Vagina (tissue), 2 donors: ENCODE results near the gene CCDC167. TPM values are rescaled to one million over a fixed set of nuclear protein-coding genes. Genes with fewer than 3 reads are reported as not detected.

Experiments
- DNase-seq, 2 donors: peaks; one replicate each; pipeline ENCODE4 v3.0.0-alpha.2; 2017; ENCODE audit errors: extremely low spot score in 2 of 2
- H3K27ac ChIP-seq: fragments of 200-600 bp; sonication (generic); one replicate; pipeline ENCODE4 v1.5.1; 2019
- H3K27me3 ChIP-seq: fragments of 200-600 bp; sonication (generic); one replicate; pipeline ENCODE4 v1.5.1; 2019
- H3K36me3 ChIP-seq, 2 donors: fragments of 200-600 bp; sonication (generic); one replicate each; pipeline ENCODE4 v1.5.1; 2017 to 2019
- H3K4me1 ChIP-seq: fragments of 200-600 bp; sonication (generic); one replicate; pipeline ENCODE4 v1.5.1; 2019
- H3K4me3 ChIP-seq, 2 donors: fragments of 200-600 bp; sonication (generic); 1 replicate in 1 of 2; 2 replicates in 1 of 2; pipeline ENCODE4 v1.5.1; 2016 to 2019
- H3K9me3 ChIP-seq: fragments of 200-600 bp; sonication (generic); one replicate; pipeline ENCODE4 v1.5.1; 2019
- CTCF ChIP-seq, 3 experiments: fragments of 450-650 bp in 2 of 3; fragments of 200-600 bp in 1 of 3; sonication (generic) in 1 of 3; IDR thresholded peaks; one replicate each; pipeline ENCODE4 v1.5.1; 2017 to 2019; ENCODE audit warnings: antibody characterized with exemption in 3 of 3, mild to moderate bottlenecking in 2 of 3, moderate library complexity in 2 of 3
- POLR2A ChIP-seq, 2 donors: fragments of 450-650 bp; IDR thresholded peaks; one replicate each; pipeline ENCODE4 v1.6.1; 2017; ENCODE audit warnings: antibody characterized with exemption in 2 of 2, mild to moderate bottlenecking in 2 of 2, moderate library complexity in 2 of 2
- POLR2AphosphoS5 ChIP-seq, 2 donors: sonication (generic); formaldehyde crosslinking; IDR thresholded peaks; one replicate each; pipeline ENCODE4 v1.9.0; 2017; ENCODE audit warnings: antibody characterized with exemption in 2 of 2, mild to moderate bottlenecking in 2 of 2, low read depth in 1 of 2; ENCODE audit not compliant: insufficient read depth in 1 of 2
- intact Hi-C: fragments of 100-400 bp; cut with DNase I; formaldehyde crosslinking; loops from one replicate; pipeline ENCODE4 v1.15.1; 2023
- total RNA-seq: library from RNA; depleted of rRNA; stranded (reverse); fragments of >200 nt; gene quantifications from one replicate; pipeline ENCODE4 v1.2.3, GENCODE V29; 2016

CCDC167 gene
- total RNA-seq, 1 donor from 2014 or later, result 34.6 TPM

- DNase-seq, result no peak
- TF ChIP-seq POLR2A (IDR thresholded peaks at IDR 0.05) (no peak), POLR2AphosphoS5 (IDR thresholded peaks at IDR 0.05; ENCODE audit: insufficient read depth in 1 of 2, low read depth in 1 of 2) (no peak), CTCF (IDR thresholded peaks at IDR 0.05) (no peak)
- Histone ChIP-seq H3K4me1 (no peaks in the 10 kb centered on the region), H3K27me3 (no peaks in the 10 kb centered on the region), H3K27ac (no peak overlapping the region), H3K36me3 (no peaks in the 10 kb centered on the region), H3K4me3 (no peak overlapping the region), H3K9me3 (no peaks in the 10 kb centered on the region)
- intact Hi-C loops, result no loop called here
Measured at GRCh38 chr6:37506479-37506878, 6.8 kb upstream of the CCDC167 start.

GRCh38 chr6:37504024-37504423 is 4.3 kb upstream of the CCDC167 start:
- peaks cover 3% of the 10 kb centered on the region for H3K4me1 ChIP-seq
- H3K36me3 ChIP-seq, result no peaks in the 10 kb centered on the region
- no peaks in the 10 kb centered on the region for H3K27me3 ChIP-seq
- intact Hi-C loops, result no loop called here
- no peaks in the 10 kb centered on the region for H3K9me3 ChIP-seq
- no peak overlapping the region for H3K4me3 ChIP-seq
- no peak for DNase-seq
- TF ChIP-seq CTCF (IDR thresholded peaks at IDR 0.05) (no peak), POLR2AphosphoS5 (IDR thresholded peaks at IDR 0.05; ENCODE audit: insufficient read depth in 1 of 2, low read depth in 1 of 2) (no peak), POLR2A (IDR thresholded peaks at IDR 0.05) (no peak)
- H3K27ac ChIP-seq, result no peak overlapping the region

DNA sequence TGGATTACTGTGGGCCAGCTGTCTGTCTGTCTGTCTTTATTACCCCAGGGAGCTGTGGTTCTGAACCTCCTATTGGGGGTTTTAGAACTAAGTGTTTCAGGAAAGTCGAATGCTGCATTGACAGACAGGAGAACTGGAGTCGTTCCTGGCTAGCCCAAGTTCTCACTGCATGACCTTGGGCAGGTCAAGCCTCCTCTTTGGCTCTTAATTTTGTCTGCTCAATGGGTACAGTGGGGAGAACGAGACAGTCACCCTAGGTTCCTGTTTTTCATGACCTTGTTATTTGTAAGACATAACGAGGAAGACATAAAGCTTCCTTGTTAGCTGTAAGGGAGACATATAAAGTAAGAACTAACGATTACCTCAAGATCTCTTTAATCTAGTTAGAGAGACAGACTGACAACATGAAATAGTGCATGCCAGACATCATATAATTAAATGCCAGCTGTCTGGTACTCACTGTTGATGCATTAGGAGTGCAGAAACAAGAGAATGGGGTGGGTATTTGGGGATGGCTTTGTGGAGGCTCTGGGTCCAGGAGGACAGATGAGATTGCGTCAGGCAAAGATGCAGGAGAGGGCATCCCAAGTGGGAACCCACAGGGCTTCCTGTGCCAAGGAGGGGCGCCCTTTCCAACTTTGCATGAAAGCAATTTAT is 3.7 kb upstream of the CCDC167 start:
- intact Hi-C loops, result no loop called here
- Histone ChIP-seq H3K9me3 (no peaks in the 10 kb centered on the region), H3K4me1 (peaks cover 9% of the 10 kb centered on the region), H3K36me3 (no peaks in the 10 kb centered on the region), H3K4me3 (no peak overlapping the region), H3K27me3 (no peaks in the 10 kb centered on the region), H3K27ac (no peak overlapping the region)
- TF ChIP-seq POLR2AphosphoS5 (IDR thresholded peaks at IDR 0.05; ENCODE audit: insufficient read depth in 1 of 2, low read depth in 1 of 2) (no peak), POLR2A (IDR thresholded peaks at IDR 0.05) (no peak), CTCF (IDR thresholded peaks at IDR 0.05) (no peak)
- DNase-seq, result no peak

DNA sequence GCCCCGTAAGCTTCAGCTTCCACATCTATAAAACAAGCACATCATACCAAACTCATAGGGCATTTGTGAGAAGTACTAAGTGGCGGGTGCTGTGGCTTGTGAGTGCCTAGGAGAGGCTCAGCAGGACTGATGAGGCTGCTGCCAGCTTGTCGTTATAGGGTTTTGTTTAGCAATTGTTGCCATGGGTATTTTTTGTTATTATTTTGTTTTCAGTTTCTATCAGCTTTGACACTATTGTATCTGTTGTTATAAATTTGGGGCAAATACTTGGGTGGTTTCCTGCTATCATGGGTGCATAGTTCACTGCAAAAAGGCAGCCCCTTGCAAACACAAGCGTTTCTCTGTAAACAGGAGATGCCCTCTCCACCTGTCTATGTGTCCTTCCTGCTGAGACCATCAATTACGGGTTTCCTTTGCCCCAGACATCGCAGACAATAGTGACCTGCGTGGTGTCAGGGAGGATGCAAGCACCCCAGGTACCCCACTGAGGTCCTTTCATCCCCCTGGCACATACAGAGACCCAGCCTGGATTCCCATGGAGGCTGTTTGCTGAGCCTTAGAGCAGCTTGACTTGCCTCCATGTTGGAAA is 3.1 kb upstream of the CCDC167 start:
- no peaks in the 10 kb centered on the region for H3K27me3 ChIP-seq
- peaks cover 9% of the 10 kb centered on the region for H3K4me1 ChIP-seq
- no peak for TF ChIP-seq POLR2AphosphoS5 (IDR thresholded peaks at IDR 0.05; ENCODE audit: insufficient read depth in 1 of 2, low read depth in 1 of 2)
- TF ChIP-seq CTCF (IDR thresholded peaks at IDR 0.05), result no peak
- no peak for TF ChIP-seq POLR2A (IDR thresholded peaks at IDR 0.05)
- no peak overlapping the region for H3K27ac ChIP-seq
- intact Hi-C loops, result no loop called here
- H3K36me3 ChIP-seq, result no peaks in the 10 kb centered on the region
- DNase-seq, result no peak
- no peaks in the 10 kb centered on the region for H3K9me3 ChIP-seq
- no peak overlapping the region for H3K4me3 ChIP-seq
